22Rv1 (cell line): ENCODE results near the gene TNP1.

Source experiments
- ZFX ChIP-seq: fragments of 450-650 bp; IDR thresholded peaks from 2 replicates; pipeline ENCODE4 v1.6.1; 2017; ENCODE audit warnings: antibody characterized with exemption, borderline replicate concordance
- TF ChIP-seq, protein P1 (sequence below): fragments of 450-650 bp; IDR thresholded peaks from 2 replicates; pipeline ENCODE4 v1.5.1; 2017; ENCODE audit warnings: mild to moderate bottlenecking

DNA sequence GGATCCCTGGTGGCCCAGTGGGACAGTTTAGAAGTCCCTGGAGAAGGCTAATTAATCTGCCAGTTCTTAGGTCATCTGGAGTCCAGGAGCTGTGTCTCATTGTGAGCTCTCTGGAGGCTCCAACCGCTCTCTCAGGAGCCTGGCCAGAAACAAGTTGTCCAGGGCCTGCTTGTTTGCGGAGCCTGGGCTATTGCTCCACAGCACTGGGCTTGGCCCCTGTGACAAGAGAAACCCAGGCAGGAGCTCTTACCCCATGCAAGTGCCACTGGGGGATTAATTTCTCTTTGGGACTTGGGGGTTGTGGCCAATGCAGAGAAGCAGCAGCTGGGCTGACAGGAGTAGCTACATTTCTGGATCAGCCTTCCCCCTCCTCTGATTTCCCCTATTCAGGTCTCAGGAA is 24.5 kb upstream of the TNP1 start:
- TF ChIP-seq, protein P1, sequence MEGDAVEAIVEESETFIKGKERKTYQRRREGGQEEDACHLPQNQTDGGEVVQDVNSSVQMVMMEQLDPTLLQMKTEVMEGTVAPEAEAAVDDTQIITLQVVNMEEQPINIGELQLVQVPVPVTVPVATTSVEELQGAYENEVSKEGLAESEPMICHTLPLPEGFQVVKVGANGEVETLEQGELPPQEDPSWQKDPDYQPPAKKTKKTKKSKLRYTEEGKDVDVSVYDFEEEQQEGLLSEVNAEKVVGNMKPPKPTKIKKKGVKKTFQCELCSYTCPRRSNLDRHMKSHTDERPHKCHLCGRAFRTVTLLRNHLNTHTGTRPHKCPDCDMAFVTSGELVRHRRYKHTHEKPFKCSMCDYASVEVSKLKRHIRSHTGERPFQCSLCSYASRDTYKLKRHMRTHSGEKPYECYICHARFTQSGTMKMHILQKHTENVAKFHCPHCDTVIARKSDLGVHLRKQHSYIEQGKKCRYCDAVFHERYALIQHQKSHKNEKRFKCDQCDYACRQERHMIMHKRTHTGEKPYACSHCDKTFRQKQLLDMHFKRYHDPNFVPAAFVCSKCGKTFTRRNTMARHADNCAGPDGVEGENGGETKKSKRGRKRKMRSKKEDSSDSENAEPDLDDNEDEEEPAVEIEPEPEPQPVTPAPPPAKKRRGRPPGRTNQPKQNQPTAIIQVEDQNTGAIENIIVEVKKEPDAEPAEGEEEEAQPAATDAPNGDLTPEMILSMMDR = no peak
- TF ChIP-seq ZFX = no peak
